Fibroblast of lung (primary cell): ENCODE measurements around the gene HDAC10.

Experiments used
- CTCF ChIP-seq, 2 donors: IDR thresholded peaks in 1 of 2; conservative IDR thresholded peaks in 1 of 2; 1 replicate in 1 of 2; 2 replicates in 1 of 2; pipeline ENCODE4 v1.5.1; 2011 to 2012; ENCODE audit warnings: low read length in 2 of 2, control low read depth in 1 of 2, inconsistent platforms in 1 of 2, low read depth in 1 of 2, mild to moderate bottlenecking in 1 of 2
- EZH2 ChIP-seq: IDR thresholded peaks from 2 replicates; pipeline ENCODE4 v1.5.1; 2012; ENCODE audit warnings: low read length, control low read depth, mild to moderate bottlenecking; ENCODE audit errors: missing control alignments

DNA sequence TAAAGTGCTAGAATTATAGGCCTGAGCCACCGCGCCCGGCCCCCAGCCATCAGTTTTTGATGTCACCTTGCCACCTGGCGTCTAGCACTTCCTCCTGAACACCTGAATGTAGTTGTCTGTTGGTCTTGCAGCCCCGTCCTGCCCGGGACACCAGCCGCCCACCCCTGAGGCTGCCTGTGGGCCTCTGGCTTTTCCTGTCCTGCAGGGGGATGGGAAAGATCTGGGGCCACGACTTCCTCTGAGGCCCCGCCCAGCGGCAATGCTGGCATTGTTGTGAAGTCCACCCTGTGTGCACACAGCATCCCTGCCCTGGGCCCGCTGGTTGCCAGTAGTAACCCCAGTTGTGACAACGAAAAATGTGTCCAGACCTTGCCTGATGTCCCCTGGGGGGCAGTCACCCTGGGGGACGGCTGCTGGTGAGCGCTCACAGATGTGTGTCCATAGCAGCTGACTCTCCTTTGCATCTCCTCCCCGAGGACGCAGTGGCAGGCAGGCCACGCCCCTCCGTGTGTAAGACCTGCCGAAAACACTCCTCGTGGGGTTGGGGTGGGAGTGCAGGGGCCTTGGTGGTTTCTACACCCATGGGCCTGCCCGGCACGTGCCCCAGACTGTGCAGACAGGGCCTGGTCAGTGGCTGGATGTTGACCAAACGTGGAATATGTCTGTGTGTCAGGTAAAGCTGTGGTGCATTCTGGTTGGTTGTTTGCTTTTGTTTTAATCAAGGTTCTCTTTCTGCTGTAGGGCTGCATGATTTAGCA lies 43.5 kb downstream of the HDAC10 start:
- TF ChIP-seq CTCF (conservative IDR thresholded peaks at IDR 0.05 in 1 of 2, IDR thresholded peaks at IDR 0.05 in 1 of 2; ENCODE audit: low read depth in 1 of 2, low read length in 2 of 2) (no peak), EZH2 (no peak)
